Peyer's patch (tissue), 4 donors: ENCODE data around the gene AGTPBP1.

Experiments used
- CTCF ChIP-seq, 6 experiments: fragments of 450-650 bp in 4 of 6; fragments of 200-600 bp in 2 of 6; sonication (generic) in 1 of 6; IDR thresholded peaks; one replicate each; pipeline ENCODE4 v1.5.1; 2017 to 2019; ENCODE audit warnings: antibody characterized with exemption in 6 of 6, mild to moderate bottlenecking in 3 of 6, moderate library complexity in 1 of 6
- POLR2A ChIP-seq, 2 donors: fragments of 450-650 bp; IDR thresholded peaks; one replicate each; pipeline ENCODE4 v1.5.1; 2017; ENCODE audit warnings: antibody characterized with exemption in 2 of 2, mild to moderate bottlenecking in 2 of 2, moderate library complexity in 2 of 2

- no peak for TF ChIP-seq CTCF (IDR thresholded peaks at IDR 0.05)
- no peak for TF ChIP-seq POLR2A (IDR thresholded peaks at IDR 0.05)
These were observed 230.0 kb downstream of the AGTPBP1 start for GRCh38 chr9:85511746-85512145.
